ENCODE results near the gene CYP2J2. TPM values are rescaled to one million over a fixed set of nuclear protein-coding genes. Genes with fewer than 3 reads are reported as not detected.

CYP2J2 gene
- polyA plus RNA-seq, 2 of the 4 experiments (the other 2 are of a cell fraction): 0.09 to 0.13 TPM

GRCh38 chr1:59879574-59879973, 47.0 kb downstream of the CYP2J2 start:
- DNase-seq (ENCODE audit: low read depth in 1 of 2, low spot score in 1 of 2): peak; percentile 11 to 63

More at GRCh38 chr1:59879574-59879973, 47.0 kb downstream of the CYP2J2 start:
- Histone ChIP-seq H3K4me3 (no peak overlapping the region), H3K4me2 (no peak overlapping the region), H3K27ac (no peak overlapping the region), H3K9me3 (no peaks in the 10 kb centered on the region), H3K4me1 (no peaks in the 10 kb centered on the region)
- ATAC-seq (peak; percentile 59 to 87; a peak in 4 of 6 replicates), FAIRE-seq (no peak)
- 26% methylated on average over 5 of the region's 5 CpGs for WGBS (ENCODE audit: missing lambda C conversion rate)
- ChIA-PET CTCF (interaction anchor here (0.6 to 3.4 kb wide), 5 partner anchors 28 to 87 kb away, joined by 3 to 18 read pairs (median 4); no protein-coding TSS in a partner anchor), POLR2A (no interaction called here)
- TF ChIP-seq CTCF (IDR thresholded peaks at IDR 0.05) (peak; percentile 19; the same call in 2 of the 3 replicates), KDM1A (IDR thresholded peaks at IDR 0.05; ENCODE audit: low read depth) (no peak), NPAS2 (CRISPR knock-in tag; IDR thresholded peaks at IDR 0.05; ENCODE audit: borderline replicate concordance) (no peak), EP300 (IDR thresholded peaks at IDR 0.05) (no peak), CBX2 (IDR thresholded peaks at IDR 0.05; ENCODE audit: borderline replicate concordance, low read depth) (no peak), REST (IDR thresholded peaks at IDR 0.05) (no peak), NR3C1 (IDR thresholded peaks at IDR 0.05) (no peak), KDM5A (IDR thresholded peaks at IDR 0.05) (no peak), SMC3 (IDR thresholded peaks at IDR 0.05) (peak; percentile 21; the same call in 1 of the 3 replicates), ESRRA (IDR thresholded peaks at IDR 0.05; ENCODE audit: borderline replicate concordance, low read length) (no peak), ATOH8 (CRISPR knock-in tag; IDR thresholded peaks at IDR 0.05; ENCODE audit: low read depth) (no peak), HES2 (IDR thresholded peaks at IDR 0.05) (no peak), MAFK (IDR thresholded peaks at IDR 0.05; ENCODE audit: partially characterized antibody) (no peak), CHD4 (IDR thresholded peaks at IDR 0.05; ENCODE audit: borderline replicate concordance) (no peak), CBX8 (IDR thresholded peaks at IDR 0.05) (no peak), RARB (CRISPR knock-in tag; IDR thresholded peaks at IDR 0.05) (no peak), ZSCAN20 (CRISPR knock-in tag; IDR thresholded peaks at IDR 0.05) (no peak), HMGXB4 (CRISPR knock-in tag; IDR thresholded peaks at IDR 0.05; ENCODE audit: borderline replicate concordance) (no peak), RCOR1 (IDR thresholded peaks at IDR 0.05; ENCODE audit: low read depth, low read length) (no peak), ZNF302 (CRISPR knock-in tag; IDR thresholded peaks at IDR 0.05) (no peak), FOSL2 (IDR thresholded peaks at IDR 0.05) (no peak), FOSL2 (CRISPR knock-in tag; IDR thresholded peaks at IDR 0.05) (no peak), ZC3H11A (IDR thresholded peaks at IDR 0.05) (no peak), HOXB5 (CRISPR knock-in tag; IDR thresholded peaks at IDR 0.05) (no peak), RAD21 (conservative IDR thresholded peaks at IDR 0.05 in 1 of 2, IDR thresholded peaks at IDR 0.05 in 1 of 2) (peak; percentile 21 to 53; a peak in 2 of 5 replicates)
